GF-D8 (cell line): ENCODE measurements around the gene GMDS.

Experiments
- DNase-seq: peaks from one replicate; lab custom pipeline; 2025; lab: John Stamatoyannopoulos, UW

The GMDS gene

GRCh38 chr6:1644516-1645060 lies 600.8 kb downstream of the GMDS start:
- DNase-seq: no peak

GRCh38 chr6:1643830-1644445 lies 601.5 kb downstream of the GMDS start:
- DNase-seq: no peak

DNA sequence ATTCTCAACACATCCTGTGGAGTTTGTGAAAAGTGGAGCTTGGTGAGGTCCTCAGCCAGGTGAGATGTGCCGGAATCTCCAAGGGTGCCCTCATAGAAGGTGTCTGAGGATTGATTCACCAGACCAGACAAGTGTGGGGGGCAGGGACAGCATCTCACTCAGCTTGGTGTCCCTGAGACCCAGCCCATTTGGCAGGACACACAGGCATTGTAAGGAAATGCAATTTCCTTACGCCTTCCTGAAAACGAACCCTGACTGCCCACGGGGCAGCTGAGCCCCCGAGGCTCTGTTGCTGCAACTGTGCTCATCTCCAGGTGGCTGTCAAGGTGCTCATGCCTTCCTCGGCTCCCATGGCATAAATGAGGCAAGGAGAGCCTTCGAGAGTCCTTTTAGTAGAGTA lies 602.3 kb downstream of the GMDS start:
- DNase-seq: no peak

- DNase-seq: no peak
Observed at GRCh38 chr6:1641343-1641885, 604.0 kb downstream of the GMDS start.

DNA sequence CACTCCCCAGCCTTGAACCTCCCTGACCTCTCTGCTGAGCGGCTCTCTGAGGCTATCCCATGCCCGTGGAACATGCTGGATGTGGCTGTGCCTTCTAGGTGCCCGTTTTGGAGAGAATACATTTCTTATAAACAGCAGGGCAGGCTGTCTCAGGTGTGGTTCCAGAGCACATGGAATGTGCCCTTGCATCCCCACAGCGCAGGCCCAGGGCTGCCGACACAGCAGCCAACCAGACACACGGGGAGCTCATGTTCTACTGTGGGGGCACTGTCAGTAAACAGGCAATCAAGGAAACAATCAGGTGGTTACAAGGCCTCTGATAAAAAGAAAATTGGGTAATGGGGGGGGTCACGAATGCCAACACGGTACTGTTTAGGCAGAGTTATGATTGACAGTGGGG lies 604.9 kb downstream of the GMDS start:
- DNase-seq: no peak

DNA sequence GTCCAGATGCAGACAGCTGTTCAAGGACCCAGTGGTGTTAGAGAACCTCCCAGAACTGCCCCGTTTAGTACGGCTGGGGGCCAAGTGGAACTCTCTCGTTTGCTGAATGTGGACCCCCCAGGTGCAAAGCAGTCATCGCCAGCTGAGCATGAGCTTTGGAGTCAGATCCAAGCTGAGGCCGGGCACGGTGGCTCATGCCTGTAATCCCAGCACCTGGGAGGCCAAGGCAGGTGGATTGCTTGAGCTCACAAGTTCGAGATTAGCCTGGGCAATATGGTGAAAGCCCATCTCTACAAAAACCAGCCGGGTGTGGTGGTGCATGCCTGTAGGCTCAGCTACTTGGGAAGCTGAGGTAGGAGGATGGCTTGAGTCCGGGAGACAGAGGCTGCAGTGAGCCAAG lies 606.0 kb downstream of the GMDS start:
- DNase-seq: no peak

DNA sequence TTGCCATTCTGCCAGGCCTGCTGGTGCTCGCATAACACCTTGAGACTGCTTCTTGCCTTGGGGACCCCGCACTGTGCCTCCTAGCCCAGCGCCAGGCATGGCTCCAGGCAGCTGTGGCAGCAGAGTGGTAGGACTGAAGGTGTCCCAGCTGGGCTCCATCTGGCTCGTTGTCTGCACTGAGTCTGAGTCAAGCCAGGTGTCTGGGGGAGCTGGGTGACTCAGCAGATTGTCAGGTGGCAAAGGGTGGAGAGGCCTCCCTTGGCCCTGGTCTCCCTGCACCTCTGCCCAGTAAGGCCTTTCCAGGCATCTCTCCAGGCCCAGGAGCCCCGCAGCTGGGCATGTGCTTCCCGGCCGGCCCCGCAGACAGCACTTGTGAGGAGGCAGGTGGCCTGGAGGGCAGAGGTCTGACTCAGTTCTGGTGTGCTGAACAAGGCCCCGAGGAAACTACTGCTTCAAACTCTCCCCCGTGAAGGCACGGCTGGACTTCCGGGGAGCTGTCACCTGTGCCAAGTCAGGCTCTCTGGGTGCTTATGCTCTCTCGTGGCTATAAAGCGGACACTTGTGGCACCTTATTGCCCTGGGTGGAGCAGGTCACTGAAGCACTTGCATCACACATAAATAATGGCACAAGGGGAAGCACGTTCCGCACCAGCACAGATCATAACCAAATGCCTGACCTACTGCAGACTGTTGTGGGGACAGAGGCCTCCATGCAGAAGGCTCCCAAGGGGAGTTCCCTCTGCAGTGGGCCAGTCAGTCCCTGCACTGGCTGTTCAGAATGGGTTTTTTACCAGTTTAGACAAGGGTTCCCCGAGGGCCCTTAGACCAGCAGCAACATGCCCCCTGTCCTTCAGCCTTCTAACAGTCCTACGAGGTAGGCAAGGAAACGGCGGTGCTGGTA lies 608.2 kb downstream of the GMDS start:
- no peak for DNase-seq

- no peak for DNase-seq
Observed at GRCh38 chr6:1636272-1636825, 609.1 kb downstream of the GMDS start.

GRCh38 chr6:1635305-1636010 lies 609.9 kb downstream of the GMDS start:
- DNase-seq: no peak

DNA sequence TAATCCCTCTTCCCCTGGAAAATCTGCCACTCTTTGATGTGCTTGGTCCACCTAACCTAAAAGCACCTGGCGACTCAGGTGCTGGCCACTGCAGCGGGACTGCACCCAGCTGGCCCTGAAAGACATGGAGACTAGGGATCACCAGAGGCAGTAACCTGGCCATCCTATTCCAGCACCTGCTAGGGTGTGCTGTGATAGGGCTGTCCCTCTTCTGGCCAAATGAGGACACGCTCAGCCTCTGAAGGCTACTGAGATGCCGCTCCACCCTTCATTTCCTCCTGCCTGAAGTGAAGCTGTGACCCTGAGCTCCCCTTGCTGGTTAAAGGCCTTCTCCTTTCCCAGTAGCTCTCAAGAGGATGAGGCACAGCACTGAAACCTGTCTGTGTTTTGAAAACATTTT lies 611.3 kb downstream of the GMDS start:
- no peak for DNase-seq

GRCh38 chr6:1633366-1634021 lies 611.9 kb downstream of the GMDS start:
- DNase-seq: no peak

DNA sequence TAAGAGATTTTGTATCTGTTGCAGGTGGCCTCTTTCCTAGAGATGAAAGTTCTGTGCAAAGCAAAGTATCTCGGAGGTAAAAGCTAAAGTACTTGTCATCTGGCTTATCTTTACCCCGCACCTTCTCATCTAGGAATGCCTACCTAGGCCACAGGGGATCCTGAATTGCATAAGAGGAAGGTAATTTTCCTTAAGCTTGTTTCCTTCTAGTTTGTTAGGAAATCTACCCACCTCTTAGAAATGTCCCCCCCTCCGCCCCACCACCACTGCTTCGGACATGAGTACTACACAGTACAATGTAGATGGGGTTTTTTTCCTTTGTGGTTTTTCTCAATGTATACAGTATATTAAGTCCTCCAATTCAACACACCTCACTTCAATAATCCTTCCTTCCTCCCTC lies 614.2 kb downstream of the GMDS start:
- DNase-seq: no peak

- no peak for DNase-seq
Observed at GRCh38 chr6:1630771-1631217, 614.6 kb downstream of the GMDS start.

GRCh38 chr6:1630212-1630770 lies 615.1 kb downstream of the GMDS start:
- no peak for DNase-seq

- no peak for DNase-seq
Observed at GRCh38 chr6:1629316-1629715, 616.1 kb downstream of the GMDS start.

GRCh38 chr6:1627827-1628560 lies 617.4 kb downstream of the GMDS start:
- no peak for DNase-seq

- DNase-seq: no peak
Observed at GRCh38 chr6:1626481-1626880, 618.9 kb downstream of the GMDS start.

GRCh38 chr6:1625794-1626435 lies 619.5 kb downstream of the GMDS start:
- no peak for DNase-seq

DNA sequence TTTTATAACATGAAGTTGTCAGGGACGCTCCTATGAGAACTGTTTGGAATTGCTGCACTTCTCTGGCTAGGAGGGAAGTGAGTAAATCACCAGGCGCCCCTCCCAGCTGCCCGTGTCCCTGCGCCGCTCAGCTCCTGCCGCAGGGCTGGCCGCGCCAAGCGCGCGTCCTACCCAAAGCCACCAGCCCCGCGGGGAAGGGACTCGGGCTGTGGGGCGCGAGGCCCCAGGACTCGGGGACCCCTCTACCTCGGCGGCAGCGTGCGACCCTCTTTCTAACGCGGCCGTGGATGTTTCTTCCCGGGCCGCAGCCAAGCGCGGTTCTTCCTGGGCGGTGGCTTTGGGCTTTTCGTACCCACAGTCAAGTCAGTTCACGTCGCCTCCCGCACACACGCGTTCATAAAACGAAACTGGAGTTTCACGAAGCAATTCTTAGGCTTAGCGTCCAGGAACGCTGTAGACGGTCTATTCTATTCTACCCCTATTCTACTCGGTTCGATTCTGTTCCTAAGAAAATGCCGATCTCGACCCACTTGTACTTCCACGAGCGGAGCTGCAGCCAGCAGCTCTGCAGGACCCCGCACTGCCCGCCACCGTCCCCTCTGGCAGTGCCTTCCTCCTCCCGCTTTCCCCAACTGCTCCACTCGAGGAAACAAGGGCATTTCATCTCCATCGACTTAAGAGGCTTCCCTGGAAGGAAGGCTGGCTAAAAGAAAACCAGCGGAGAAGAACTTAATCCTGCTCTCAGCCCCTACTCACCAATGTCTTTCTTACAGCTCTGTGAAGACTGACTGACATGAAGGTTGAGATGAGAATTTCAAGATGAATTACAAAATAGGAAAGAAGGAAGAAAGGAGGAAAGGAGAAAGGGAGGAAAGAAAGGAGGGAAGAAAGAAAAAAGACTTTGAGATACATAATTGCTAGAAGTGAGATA lies 620.3 kb downstream of the GMDS start:
- DNase-seq: no peak
